H1 (cell line): ENCODE results near the gene MTARC1. TPM values are rescaled to one million over a fixed set of nuclear protein-coding genes. Genes with fewer than 3 reads are reported as not detected.

Experiments
- TAF7 ChIP-seq: optimal IDR thresholded peaks from 2 replicates; pipeline ENCODE3; 2011; ENCODE audit warnings: low read depth, mild to moderate bottlenecking, inconsistent platforms, low read length, moderate library complexity, borderline replicate concordance
- polyA plus RNA-seq, 7 experiments: library from polyadenylated mRNA; depleted of rRNA in 3 of 7; stranded (reverse) in 5 of 7; unstranded in 2 of 7; fragments of >200 nt in 5 of 7; fragments of 200-250 nt in 2 of 7; gene quantifications; 1 replicate in 5 of 7; 2 replicates in 1 of 7; 4 replicates in 1 of 7; pipeline versions ENCODE4 v1.2.1 to v1.2.3, GENCODE V29; 2011 to 2013; ENCODE audit warnings: missing spikeins in 2 of 7, mixed read lengths in 2 of 7
- total RNA-seq: library from RNA; stranded (reverse); fragmentation: NEBNext Ultra II Directional; extraction: Animal tissue kit (Norgen Biotek cat#: 25700); gene quantifications from 2 replicates; pipeline ENCODE4 v1.2.1, GENCODE V29; 2021
- TF ChIP-seq, protein P1 (sequence below): fragments of 300-600 bp; sonication (generic); IDR thresholded peaks from 2 replicates; pipeline ENCODE4 v1.7.1; 2012; ENCODE audit warnings: low read length, moderate library complexity, mild to moderate bottlenecking, inconsistent platforms; ENCODE audit not compliant: insufficient replicate concordance

MTARC1 gene
- total and polyA plus RNA-seq, 2 of the 8 experiments (the other 6 are each of a cell fraction or from before 2014, with no cell fraction given), result 17.2 to 46.2 TPM

DNA sequence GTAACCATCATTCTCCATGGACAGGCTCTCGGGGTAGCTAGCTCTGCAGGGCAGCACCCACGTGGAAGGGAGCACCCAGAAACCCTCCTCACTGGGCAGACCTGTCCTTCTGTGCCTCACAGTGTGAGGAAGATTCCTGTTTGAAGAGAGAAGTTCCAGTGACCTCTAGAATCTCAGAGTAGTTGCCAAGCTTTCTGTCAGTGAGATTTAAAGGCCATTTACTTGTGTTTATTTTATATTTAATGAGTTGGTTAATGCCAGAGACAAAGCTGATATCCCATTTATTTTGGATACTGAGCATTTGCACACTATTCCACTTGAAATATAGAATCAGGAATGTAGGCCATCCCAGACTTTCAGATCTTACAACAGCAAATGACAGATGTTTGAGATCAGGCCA, 28.7 kb downstream of the MTARC1 start (continued):
- TF ChIP-seq, protein P1, sequence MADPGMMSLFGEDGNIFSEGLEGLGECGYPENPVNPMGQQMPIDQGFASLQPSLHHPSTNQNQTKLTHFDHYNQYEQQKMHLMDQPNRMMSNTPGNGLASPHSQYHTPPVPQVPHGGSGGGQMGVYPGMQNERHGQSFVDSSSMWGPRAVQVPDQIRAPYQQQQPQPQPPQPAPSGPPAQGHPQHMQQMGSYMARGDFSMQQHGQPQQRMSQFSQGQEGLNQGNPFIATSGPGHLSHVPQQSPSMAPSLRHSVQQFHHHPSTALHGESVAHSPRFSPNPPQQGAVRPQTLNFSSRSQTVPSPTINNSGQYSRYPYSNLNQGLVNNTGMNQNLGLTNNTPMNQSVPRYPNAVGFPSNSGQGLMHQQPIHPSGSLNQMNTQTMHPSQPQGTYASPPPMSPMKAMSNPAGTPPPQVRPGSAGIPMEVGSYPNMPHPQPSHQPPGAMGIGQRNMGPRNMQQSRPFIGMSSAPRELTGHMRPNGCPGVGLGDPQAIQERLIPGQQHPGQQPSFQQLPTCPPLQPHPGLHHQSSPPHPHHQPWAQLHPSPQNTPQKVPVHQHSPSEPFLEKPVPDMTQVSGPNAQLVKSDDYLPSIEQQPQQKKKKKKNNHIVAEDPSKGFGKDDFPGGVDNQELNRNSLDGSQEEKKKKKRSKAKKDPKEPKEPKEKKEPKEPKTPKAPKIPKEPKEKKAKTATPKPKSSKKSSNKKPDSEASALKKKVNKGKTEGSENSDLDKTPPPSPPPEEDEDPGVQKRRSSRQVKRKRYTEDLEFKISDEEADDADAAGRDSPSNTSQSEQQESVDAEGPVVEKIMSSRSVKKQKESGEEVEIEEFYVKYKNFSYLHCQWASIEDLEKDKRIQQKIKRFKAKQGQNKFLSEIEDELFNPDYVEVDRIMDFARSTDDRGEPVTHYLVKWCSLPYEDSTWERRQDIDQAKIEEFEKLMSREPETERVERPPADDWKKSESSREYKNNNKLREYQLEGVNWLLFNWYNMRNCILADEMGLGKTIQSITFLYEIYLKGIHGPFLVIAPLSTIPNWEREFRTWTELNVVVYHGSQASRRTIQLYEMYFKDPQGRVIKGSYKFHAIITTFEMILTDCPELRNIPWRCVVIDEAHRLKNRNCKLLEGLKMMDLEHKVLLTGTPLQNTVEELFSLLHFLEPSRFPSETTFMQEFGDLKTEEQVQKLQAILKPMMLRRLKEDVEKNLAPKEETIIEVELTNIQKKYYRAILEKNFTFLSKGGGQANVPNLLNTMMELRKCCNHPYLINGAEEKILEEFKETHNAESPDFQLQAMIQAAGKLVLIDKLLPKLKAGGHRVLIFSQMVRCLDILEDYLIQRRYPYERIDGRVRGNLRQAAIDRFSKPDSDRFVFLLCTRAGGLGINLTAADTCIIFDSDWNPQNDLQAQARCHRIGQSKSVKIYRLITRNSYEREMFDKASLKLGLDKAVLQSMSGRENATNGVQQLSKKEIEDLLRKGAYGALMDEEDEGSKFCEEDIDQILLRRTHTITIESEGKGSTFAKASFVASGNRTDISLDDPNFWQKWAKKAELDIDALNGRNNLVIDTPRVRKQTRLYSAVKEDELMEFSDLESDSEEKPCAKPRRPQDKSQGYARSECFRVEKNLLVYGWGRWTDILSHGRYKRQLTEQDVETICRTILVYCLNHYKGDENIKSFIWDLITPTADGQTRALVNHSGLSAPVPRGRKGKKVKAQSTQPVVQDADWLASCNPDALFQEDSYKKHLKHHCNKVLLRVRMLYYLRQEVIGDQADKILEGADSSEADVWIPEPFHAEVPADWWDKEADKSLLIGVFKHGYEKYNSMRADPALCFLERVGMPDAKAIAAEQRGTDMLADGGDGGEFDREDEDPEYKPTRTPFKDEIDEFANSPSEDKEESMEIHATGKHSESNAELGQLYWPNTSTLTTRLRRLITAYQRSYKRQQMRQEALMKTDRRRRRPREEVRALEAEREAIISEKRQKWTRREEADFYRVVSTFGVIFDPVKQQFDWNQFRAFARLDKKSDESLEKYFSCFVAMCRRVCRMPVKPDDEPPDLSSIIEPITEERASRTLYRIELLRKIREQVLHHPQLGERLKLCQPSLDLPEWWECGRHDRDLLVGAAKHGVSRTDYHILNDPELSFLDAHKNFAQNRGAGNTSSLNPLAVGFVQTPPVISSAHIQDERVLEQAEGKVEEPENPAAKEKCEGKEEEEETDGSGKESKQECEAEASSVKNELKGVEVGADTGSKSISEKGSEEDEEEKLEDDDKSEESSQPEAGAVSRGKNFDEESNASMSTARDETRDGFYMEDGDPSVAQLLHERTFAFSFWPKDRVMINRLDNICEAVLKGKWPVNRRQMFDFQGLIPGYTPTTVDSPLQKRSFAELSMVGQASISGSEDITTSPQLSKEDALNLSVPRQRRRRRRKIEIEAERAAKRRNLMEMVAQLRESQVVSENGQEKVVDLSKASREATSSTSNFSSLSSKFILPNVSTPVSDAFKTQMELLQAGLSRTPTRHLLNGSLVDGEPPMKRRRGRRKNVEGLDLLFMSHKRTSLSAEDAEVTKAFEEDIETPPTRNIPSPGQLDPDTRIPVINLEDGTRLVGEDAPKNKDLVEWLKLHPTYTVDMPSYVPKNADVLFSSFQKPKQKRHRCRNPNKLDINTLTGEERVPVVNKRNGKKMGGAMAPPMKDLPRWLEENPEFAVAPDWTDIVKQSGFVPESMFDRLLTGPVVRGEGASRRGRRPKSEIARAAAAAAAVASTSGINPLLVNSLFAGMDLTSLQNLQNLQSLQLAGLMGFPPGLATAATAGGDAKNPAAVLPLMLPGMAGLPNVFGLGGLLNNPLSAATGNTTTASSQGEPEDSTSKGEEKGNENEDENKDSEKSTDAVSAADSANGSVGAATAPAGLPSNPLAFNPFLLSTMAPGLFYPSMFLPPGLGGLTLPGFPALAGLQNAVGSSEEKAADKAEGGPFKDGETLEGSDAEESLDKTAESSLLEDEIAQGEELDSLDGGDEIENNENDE, result no peak
- no peak for TF ChIP-seq TAF7
